ENCODE measurements around the gene SLIT3.

- TF ChIP-seq CTCF (IDR thresholded peaks at IDR 0.05) (no peak), POLR2A (IDR thresholded peaks at IDR 0.05) (no peak)
Measured at GRCh38 chr5:168803541-168803940, 497.4 kb downstream of the SLIT3 start.
